H1 (cell line): Measurements from ENCODE around the gene PRCD. TPM values are rescaled to one million over a fixed set of nuclear protein-coding genes. Genes with fewer than 3 reads are reported as not detected.

Experiments
- CTCF ChIA-PET: fragments of 300-600 bp; sonication (Branson Sonifier 250); formaldehyde crosslinking; loops from one replicate; lab custom pipeline; 2021; ENCODE audit not compliant: partially characterized antibody; lab: Charles Lee
- POLR2A ChIA-PET: fragments of 300-600 bp; sonication (Branson Sonifier 250); formaldehyde crosslinking; loops from one replicate; lab custom pipeline; 2021; ENCODE audit warnings: inconsistent platforms; ENCODE audit not compliant: partially characterized antibody; lab: Charles Lee
- DNase-seq, 2 experiments: peaks; one replicate each; pipeline versions ENCODE4 v3.0.0 to v3.0.0-alpha.2; 2010 to 2022; ENCODE audit warnings: low spot score in 2 of 2, low read depth in 1 of 2, mixed read lengths in 1 of 2
- FAIRE-seq: peaks from 2 replicates; lab custom pipeline; 2011; peaks lifted over from hg19 to GRCh38; lab: Jason Lieb, UNC
- H2AFZ ChIP-seq: 2 replicates; pipeline ENCODE4 v1.8.1; 2012; ENCODE audit warnings: low read length, inconsistent platforms
- H2AK5ac ChIP-seq: 2 replicates; pipeline ENCODE4 v1.6.1; 2013; ENCODE audit warnings: low read depth, low read length
- H2BK120ac ChIP-seq: replicated peaks from 2 replicates; pipeline ENCODE3; 2013; ENCODE audit warnings: low read depth, low read length, inconsistent platforms
- H2BK12ac ChIP-seq: 2 replicates; pipeline ENCODE4 v1.6.1; 2013; ENCODE audit warnings: low read depth, low read length
- H2BK15ac ChIP-seq: 2 replicates; pipeline ENCODE4 v1.6.1; 2013; ENCODE audit warnings: low read length
- H2BK20ac ChIP-seq: 2 replicates; pipeline ENCODE4 v1.6.1; 2013; ENCODE audit warnings: low read length
- H2BK5ac ChIP-seq: 2 replicates; pipeline ENCODE4 v1.6.1; 2013; ENCODE audit warnings: low read depth, low read length
- H3K14ac ChIP-seq: 2 replicates; pipeline ENCODE4 v1.6.1; 2013; ENCODE audit warnings: inconsistent platforms; ENCODE audit not compliant: insufficient read length
- H3K18ac ChIP-seq: 2 replicates; pipeline ENCODE4 v1.6.1; 2013; ENCODE audit warnings: low read length; ENCODE audit errors: extremely low read depth
- H3K23ac ChIP-seq: 2 replicates; pipeline ENCODE4 v1.6.1; 2013; ENCODE audit warnings: inconsistent platforms; ENCODE audit not compliant: insufficient read length
- H3K23me2 ChIP-seq: 2 replicates; pipeline ENCODE4 v1.6.1; 2013; ENCODE audit warnings: low read depth, low read length
- H3K27ac ChIP-seq: 2 replicates; pipeline ENCODE4 v1.6.1; 2011; ENCODE audit warnings: low read depth, low read length, inconsistent platforms
- H3K27me3 ChIP-seq, 4 experiments: replicated peaks in 1 of 4; 1 replicate in 1 of 4; 2 replicates in 3 of 4; pipeline versions ENCODE4 v1.6.1 to v1.8.1; 2011 to 2013; ENCODE audit warnings: low read length in 3 of 4, mild to moderate bottlenecking in 3 of 4, inconsistent platforms in 2 of 4, mixed read lengths in 2 of 4, moderate library complexity in 1 of 4; ENCODE audit not compliant: control insufficient read depth in 3 of 4, insufficient read depth in 3 of 4; ENCODE audit errors: extremely low read depth in 1 of 4
- H3K36me3 ChIP-seq, 4 experiments: 2 replicates each; pipeline versions ENCODE4 v1.6.1 to v1.8.1; 2011 to 2013; ENCODE audit warnings: mild to moderate bottlenecking in 4 of 4, low read length in 3 of 4, moderate library complexity in 2 of 4, control low read depth in 1 of 4, inconsistent platforms in 1 of 4; ENCODE audit not compliant: insufficient read depth in 4 of 4, control insufficient read depth in 2 of 4
- H3K4ac ChIP-seq: replicated peaks from 2 replicates; pipeline ENCODE3; 2013; ENCODE audit warnings: low read length, low read depth, mixed read lengths, inconsistent platforms; ENCODE audit not compliant: insufficient read length
- H3K4me1 ChIP-seq, 4 experiments: replicated peaks in 1 of 4; 1 replicate in 1 of 4; 2 replicates in 3 of 4; pipeline versions ENCODE4 v1.6.1 to v1.8.1; 2011 to 2013; ENCODE audit warnings: low read length in 3 of 4, inconsistent platforms in 2 of 4, mixed read lengths in 1 of 4; ENCODE audit not compliant: insufficient read depth in 4 of 4, control insufficient read depth in 3 of 4
- H3K4me2 ChIP-seq, 2 experiments: 2 replicates each; pipeline versions ENCODE4 v1.6.1 to v1.8.1; 2011 to 2013; ENCODE audit warnings: low read depth in 2 of 2, low read length in 2 of 2, control low read depth in 1 of 2, inconsistent platforms in 1 of 2, mild to moderate bottlenecking in 1 of 2; ENCODE audit not compliant: insufficient read depth in 1 of 2
- H3K4me3 ChIP-seq, 4 experiments: fragments of 200-600, 300-600 bp in 1 of 4; sonication (generic), shearing (Covaris generic), sonication (Bioruptor Twin) in 1 of 4; 2 replicates each; pipeline versions ENCODE4 v1.5.1 to v1.8.1; 2011 to 2016; ENCODE audit warnings: low read length in 4 of 4, low read depth in 3 of 4, control low read depth in 2 of 4, inconsistent platforms in 2 of 4, mild to moderate bottlenecking in 2 of 4, mixed read lengths in 1 of 4, moderate library complexity in 1 of 4; ENCODE audit not compliant: insufficient read depth in 2 of 4; ENCODE audit errors: extremely low read depth in 1 of 4
- H3K56ac ChIP-seq: replicated peaks from 2 replicates; pipeline ENCODE3; 2013; ENCODE audit warnings: low read depth, mild to moderate bottlenecking, mixed read lengths, low read length, inconsistent platforms; ENCODE audit not compliant: insufficient read length
- H3K79me1 ChIP-seq: 2 replicates; pipeline ENCODE4 v1.6.1; 2013; ENCODE audit warnings: low read depth, low read length, control low read depth
- H3K79me2 ChIP-seq, 2 experiments: 2 replicates each; pipeline versions ENCODE4 v1.6.1 to v1.8.1; 2012 to 2013; ENCODE audit warnings: low read length in 2 of 2, mild to moderate bottlenecking in 2 of 2, inconsistent platforms in 1 of 2; ENCODE audit not compliant: insufficient read depth in 2 of 2, control insufficient read depth in 1 of 2
- H3K9ac ChIP-seq, 4 experiments: replicated peaks in 1 of 4; 1 replicate in 1 of 4; 2 replicates in 3 of 4; pipeline versions ENCODE4 v1.6.1 to v1.8.1; 2011 to 2013; ENCODE audit warnings: low read depth in 3 of 4, low read length in 3 of 4, control low read depth in 2 of 4, mild to moderate bottlenecking in 2 of 4, moderate library complexity in 2 of 4, inconsistent platforms in 1 of 4; ENCODE audit errors: extremely low read depth in 1 of 4
- H3K9me3 ChIP-seq, 2 experiments: 2 replicates each; pipeline versions ENCODE4 v1.6.1 to v1.8.1; 2012 to 2013; ENCODE audit warnings: mild to moderate bottlenecking in 2 of 2, moderate library complexity in 2 of 2, control low read depth in 1 of 2, inconsistent platforms in 1 of 2, low read depth in 1 of 2, low read length in 1 of 2, mixed read lengths in 1 of 2; ENCODE audit not compliant: insufficient read depth in 2 of 2
- H4K20me1 ChIP-seq, 2 experiments: replicated peaks in 1 of 2; 2 replicates each; pipeline versions ENCODE3 to v1.8.1; 2011 to 2013; ENCODE audit warnings: inconsistent platforms in 2 of 2, low read length in 2 of 2, mild to moderate bottlenecking in 1 of 2; ENCODE audit not compliant: insufficient read depth in 2 of 2, control insufficient read depth in 1 of 2
- H4K5ac ChIP-seq: 2 replicates; pipeline ENCODE4 v1.6.1; 2013; ENCODE audit warnings: low read length, low read depth, mixed read lengths, inconsistent platforms; ENCODE audit not compliant: insufficient read length
- H4K8ac ChIP-seq: 2 replicates; pipeline ENCODE4 v1.8.0; 2013; ENCODE audit warnings: mild to moderate bottlenecking, moderate library complexity, low read length, inconsistent platforms; ENCODE audit not compliant: insufficient read depth; ENCODE audit errors: extremely low read depth
- H4K91ac ChIP-seq: replicated peaks from 2 replicates; pipeline ENCODE3; 2013; ENCODE audit warnings: low read length, mixed read lengths, inconsistent platforms; ENCODE audit not compliant: insufficient read length
- ATF2 ChIP-seq: IDR thresholded peaks from 2 replicates; pipeline ENCODE4 v1.6.1; 2012; ENCODE audit warnings: low read length, inconsistent platforms
- BCL11A ChIP-seq, 2 experiments: IDR thresholded peaks; one replicate each; pipeline ENCODE4 v1.6.1; 2011; ENCODE audit warnings: low read depth in 2 of 2, low read length in 2 of 2, mild to moderate bottlenecking in 2 of 2
- BRCA1 ChIP-seq: IDR thresholded peaks from 2 replicates; pipeline ENCODE4 v1.6.1; 2012; ENCODE audit warnings: low read depth, low read length, improper control_type of control experiment
- CTBP2 ChIP-seq: IDR thresholded peaks from 2 replicates; pipeline ENCODE4 v1.7.0; 2011; ENCODE audit warnings: borderline replicate concordance, mild to moderate bottlenecking, moderate library complexity, mixed read lengths, low read length; ENCODE audit not compliant: insufficient read depth, insufficient read length
- JUN ChIP-seq: IDR thresholded peaks from 2 replicates; pipeline ENCODE4 v1.6.1; 2011; ENCODE audit warnings: low read depth, mild to moderate bottlenecking, improper control_type of control experiment, low read length
- NRF1 ChIP-seq: IDR thresholded peaks from 2 replicates; pipeline ENCODE4 v1.6.1; 2011; ENCODE audit warnings: mild to moderate bottlenecking, low read depth, low read length, improper control_type of control experiment
- SAP30 ChIP-seq: fragments of 300-600 bp; sonication (generic); IDR thresholded peaks from 2 replicates; pipeline ENCODE4 v1.7.1; 2012; ENCODE audit warnings: low read length, moderate library complexity, mild to moderate bottlenecking, inconsistent platforms; ENCODE audit not compliant: insufficient read depth, insufficient replicate concordance
- SIRT6 ChIP-seq: IDR thresholded peaks from one replicate; pipeline ENCODE4 v1.7.1; 2012; ENCODE audit warnings: low read length, inconsistent platforms
- TBP ChIP-seq: IDR thresholded peaks from 2 replicates; pipeline ENCODE4 v1.6.1; 2011; ENCODE audit warnings: low read depth, low read length, improper control_type of control experiment
- TCF12 ChIP-seq: IDR thresholded peaks from 2 replicates; pipeline ENCODE4 v1.6.1; 2011; ENCODE audit warnings: low read depth, mild to moderate bottlenecking, low read length
- ZNF274 ChIP-seq: IDR thresholded peaks from 2 replicates; pipeline ENCODE4 v1.7.0; 2012; ENCODE audit warnings: low read length, borderline replicate concordance; ENCODE audit errors: extremely low read depth
- WGBS, 2 experiments: shearing (Covaris generic) in 1 of 2; methylation state at CpG; one replicate each; pipeline versions ENCODE4 v1.1.6 to v1.1.7; 2013 to 2015; ENCODE audit warnings: low lambda C conversion rate in 2 of 2, mixed read lengths in 2 of 2, inconsistent platforms in 1 of 2, low coverage in 1 of 2, missing lambda C conversion rate in 1 of 2; ENCODE audit not compliant: insufficient replicate concordance in 2 of 2, insufficient coverage in 1 of 2, insufficient read length in 1 of 2; ENCODE audit errors: extremely low coverage in 1 of 2, missing lambda C conversion rate in 1 of 2; 5-methylcytosine and 5-hydroxymethylcytosine counted together
- polyA plus RNA-seq, 7 experiments: library from polyadenylated mRNA; depleted of rRNA in 3 of 7; stranded (reverse) in 5 of 7; unstranded in 2 of 7; fragments of >200 nt in 5 of 7; fragments of 200-250 nt in 2 of 7; gene quantifications; 1 replicate in 5 of 7; 2 replicates in 1 of 7; 4 replicates in 1 of 7; pipeline versions ENCODE4 v1.2.1 to v1.2.3, GENCODE V29; 2011 to 2013; ENCODE audit warnings: missing spikeins in 2 of 7, mixed read lengths in 2 of 7
- total RNA-seq: library from RNA; stranded (reverse); fragmentation: NEBNext Ultra II Directional; extraction: Animal tissue kit (Norgen Biotek cat#: 25700); gene quantifications from 2 replicates; pipeline ENCODE4 v1.2.1, GENCODE V29; 2021

PRCD gene
- total and polyA plus RNA-seq, 2 of the 8 experiments (the other 6 are each of a cell fraction or from before 2014, with no cell fraction given), result 0.77 to 2.1 TPM

GRCh38 chr17:76511668-76512365, 28.0 kb upstream of the PRCD start:
- Histone ChIP-seq H4K20me1 (no peaks in the 10 kb centered on the region), H3K14ac (no peak overlapping the region), H4K91ac (no peak overlapping the region), H2AFZ (no peak overlapping the region), H3K27me3 (peaks cover 0 to 3% (median 2%) of the 10 kb centered on the region in 4 experiments; a peak in 5 of 7 replicates), H3K18ac (no peak overlapping the region), H2BK15ac (no peak overlapping the region), H3K9me3 (no peaks in the 10 kb centered on the region), H3K4me2 (no peak overlapping the region), H2BK5ac (no peak overlapping the region), H3K56ac (no peak overlapping the region), H2BK12ac (no peak overlapping the region), H4K8ac (no peak overlapping the region), H3K4ac (no peak overlapping the region), H2BK20ac (no peak overlapping the region), H3K4me1 (no peaks in the 10 kb centered on the region), H3K23ac (no peak overlapping the region), H2BK120ac (no peak overlapping the region), H3K36me3 (no peaks in the 10 kb centered on the region), H3K27ac (no peak overlapping the region), H4K5ac (no peak overlapping the region), H3K23me2 (no peaks in the 10 kb centered on the region), H3K4me3 (no peak overlapping the region), H3K79me2 (no peaks in the 10 kb centered on the region), H2AK5ac (no peak overlapping the region), H3K79me1 (no peaks in the 10 kb centered on the region), H3K9ac (no peak overlapping the region)
- CTCF ChIA-PET, result interaction anchor here (1.2 to 20.2 kb wide), 12 partner anchors 8 to 170 kb away, joined by 4 to 446 read pairs (median 10); partner anchors contain the start of genes AANAT and PRCD
- WGBS, 2 experiments, result 89% methylated on average over 13 of the region's 13 CpGs; no CpG with 5 or more reads in 1 of the 2 experiments
- DNase-seq (no peak), FAIRE-seq (no peak)
- POLR2A ChIA-PET, result no interaction called here
- TF ChIP-seq BRCA1 (no peak), JUN (no peak), BCL11A (IDR thresholded peaks at IDR 0.05; ENCODE audit: low read depth in 2 of 2, low read length in 2 of 2) (no peak), CTBP2 (no peak), ATF2 (no peak), SAP30 (no peak), TCF12 (no peak), ZNF274 (no peak), SIRT6 (no peak), NRF1 (no peak), TBP (no peak)
